CD4-positive, alpha-beta T cell treated with Interleukin-10 for 1 hour (primary cell): ENCODE results near the gene BAG5.
A peak's percentile ranks its signal among the peaks of the same experiment; 100 is the strongest.
"Not testable (repeated sequence)": the region's sequence is repeated elsewhere in the genome, so short reads cannot be mapped to it uniquely, and the experiment has no call there.

Experiments
- DNase-seq: peaks from one replicate; pipeline ENCODE4 v3.0.0-alpha.2; 2020

BAG5 gene

GRCh38 chr14:103562429-103563225 lies at the start of gene BAG5, which contains the start of gene COA8:
Gene BAG5 (minus strand): TSS chr14:103562657. CDS start chr14:103561164, 1,493 bp downstream.
Gene COA8 (plus strand): TSS chr14:103562960. CDS start chr14:103563002, 42 bp downstream.
- DNase-seq: peak; percentile 85

GRCh38 chr14:103611215-103611614 lies 48.8 kb upstream of the BAG5 start:
- no peak for DNase-seq

GRCh38 chr14:103609081-103609480 lies 46.6 kb upstream of the BAG5 start:
- DNase-seq: not testable (repeated sequence)

- DNase-seq: no peak
Measured at GRCh38 chr14:103607822-103608221, 45.4 kb upstream of the BAG5 start.

GRCh38 chr14:103606963-103607668 lies 44.7 kb upstream of the BAG5 start:
- DNase-seq: peak; percentile 65

- DNase-seq: no peak
Measured at GRCh38 chr14:103604620-103605019, 42.2 kb upstream of the BAG5 start.

GRCh38 chr14:103600503-103600902 lies 38.0 kb upstream of the BAG5 start:
- no peak for DNase-seq

GRCh38 chr14:103597623-103598377 lies 35.3 kb upstream of the BAG5 start:
- no peak for DNase-seq

GRCh38 chr14:103594265-103594664 lies 31.8 kb upstream of the BAG5 start:
- DNase-seq: no peak

- DNase-seq: peak; percentile 8
Measured at GRCh38 chr14:103593577-103593976, 31.1 kb upstream of the BAG5 start.

- DNase-seq: no peak
Measured at GRCh38 chr14:103584326-103584915, 22.0 kb upstream of the BAG5 start.

GRCh38 chr14:103581954-103582703 lies 19.7 kb upstream of the BAG5 start:
- DNase-seq: no peak

- no peak for DNase-seq
Measured at GRCh38 chr14:103581206-103581605, 18.7 kb upstream of the BAG5 start.

- no peak for DNase-seq
Measured at GRCh38 chr14:103578401-103579075, 16.1 kb upstream of the BAG5 start.

GRCh38 chr14:103576371-103577024 lies 14.0 kb upstream of the BAG5 start:
- no peak for DNase-seq

GRCh38 chr14:103574707-103575285 lies 12.3 kb upstream of the BAG5 start:
- DNase-seq: no peak

GRCh38 chr14:103574104-103574503 lies 11.6 kb upstream of the BAG5 start:
- no peak for DNase-seq

- DNase-seq: no peak
Measured at GRCh38 chr14:103569408-103569807, 7.0 kb upstream of the BAG5 start.

GRCh38 chr14:103568952-103569351 lies 6.5 kb upstream of the BAG5 start:
- DNase-seq: no peak

- no peak for DNase-seq
Measured at GRCh38 chr14:103563844-103564505, 1.5 kb upstream of the BAG5 start.
